ENCODE results near the gene DAGLA. TPM values are rescaled to one million over a fixed set of nuclear protein-coding genes. Genes with fewer than 3 reads are reported as not detected.

The DAGLA gene
- total RNA-seq, 2 donors from 2014 or later: 0.19 TPM; not detected in 1

- Mint-ChIP-seq H3K27ac (no peak overlapping the region), H3K9me3 (no peaks in the 10 kb centered on the region), H3K36me3 (no peaks in the 10 kb centered on the region)
- peak in 1 of 2 donors; percentile 7 for ATAC-seq
- no peak for DNase-seq (ENCODE audit: low spot score in 2 of 2)
Measured at GRCh38 chr11:61684870-61685616, 4.9 kb downstream of the DAGLA start.

DNA sequence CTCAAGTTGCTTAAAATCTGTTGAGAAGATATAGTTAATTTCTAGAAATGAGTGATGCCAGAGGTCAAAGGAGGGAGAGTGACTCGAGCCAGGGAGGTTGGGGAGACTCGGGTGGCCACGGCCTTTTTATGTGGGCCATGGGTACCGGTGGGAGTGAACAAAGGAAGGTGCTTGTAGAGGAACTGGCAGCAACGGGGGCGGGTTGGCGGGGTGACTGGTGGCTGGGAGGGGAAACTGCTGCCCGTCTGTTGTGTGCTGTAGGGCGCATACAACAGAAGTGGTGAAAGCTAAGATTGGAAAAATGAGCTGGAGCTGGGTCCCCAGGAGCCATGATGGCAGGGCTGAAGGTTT lies 5.4 kb downstream of the DAGLA start:
- DNase-seq (ENCODE audit: low spot score in 2 of 2) (peak in 1 of 2 donors; percentile 62), ATAC-seq (peak; percentile 34 to 68)
- H3K27ac Mint-ChIP-seq: no peak overlapping the region
- H3K36me3 Mint-ChIP-seq: no peaks in the 10 kb centered on the region
- no peaks in the 10 kb centered on the region for H3K9me3 Mint-ChIP-seq

DNA sequence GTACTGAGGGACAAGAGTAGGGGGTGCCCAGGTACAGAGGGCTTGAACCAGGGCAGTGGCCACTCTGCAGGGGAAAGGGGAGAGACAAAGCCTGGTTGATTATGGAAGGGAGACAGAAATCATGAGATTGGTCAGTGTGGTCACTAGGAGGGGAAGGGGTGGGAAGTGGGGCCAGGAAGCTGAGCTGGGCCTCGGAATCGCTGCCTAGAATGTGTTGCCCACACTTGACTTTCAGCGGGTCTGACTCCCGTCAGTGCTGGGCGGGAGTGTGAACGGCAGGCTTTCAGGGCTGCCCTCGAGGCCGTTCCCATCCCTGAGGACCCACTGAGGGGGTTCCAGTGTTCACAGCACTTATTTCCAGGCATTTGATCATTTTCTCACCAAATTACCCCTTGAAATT lies 5.9 kb downstream of the DAGLA start:
- H3K9me3 Mint-ChIP-seq: no peaks in the 10 kb centered on the region
- ATAC-seq (no peak), DNase-seq (ENCODE audit: low spot score in 2 of 2) (no peak)
- H3K36me3 Mint-ChIP-seq: no peaks in the 10 kb centered on the region
- no peak overlapping the region for H3K27ac Mint-ChIP-seq

DNA sequence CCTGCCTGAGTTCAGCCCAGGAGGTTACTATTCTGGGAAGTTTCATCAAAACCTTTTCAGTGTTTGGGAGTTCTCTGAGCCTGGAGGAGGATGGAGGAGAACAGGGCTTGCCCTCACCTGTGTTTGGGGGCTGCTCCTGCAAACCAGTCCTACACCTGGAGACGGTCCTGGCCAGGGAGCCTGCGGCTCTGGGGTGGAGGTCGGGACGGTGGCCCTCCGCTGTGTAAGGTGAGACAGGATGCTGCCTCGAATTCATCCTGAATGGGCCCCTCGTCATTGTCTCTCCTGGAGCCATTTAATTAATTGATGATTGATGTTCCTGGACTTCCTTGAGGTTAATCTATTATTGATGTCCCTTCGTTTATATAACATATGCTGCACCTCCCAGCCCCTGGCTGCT lies 6.3 kb downstream of the DAGLA start:
- no peaks in the 10 kb centered on the region for H3K36me3 Mint-ChIP-seq
- DNase-seq (ENCODE audit: low spot score in 2 of 2): no peak

DNA sequence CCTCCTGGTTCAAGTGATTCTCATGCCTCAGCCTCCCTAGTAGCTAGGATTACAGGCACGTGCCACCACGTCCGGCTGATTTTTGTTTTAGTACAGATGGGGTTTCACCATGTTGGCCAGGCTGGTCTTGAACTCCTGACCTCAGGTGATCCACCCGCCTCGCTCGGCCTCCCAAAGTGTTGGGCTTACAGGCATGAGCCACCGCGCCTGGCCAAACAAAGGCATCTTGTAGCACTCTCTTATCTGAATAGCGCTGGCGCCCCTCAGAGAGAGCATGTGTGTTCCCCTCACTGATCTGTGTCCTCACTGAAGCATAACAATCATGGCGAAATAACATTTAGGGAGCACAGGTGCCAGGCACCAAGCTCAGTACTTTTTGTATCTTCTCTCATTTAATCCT lies 7.2 kb downstream of the DAGLA start:
- ATAC-seq (no peak), DNase-seq (ENCODE audit: low spot score in 2 of 2) (no peak)
- no peaks in the 10 kb centered on the region for H3K9me3 Mint-ChIP-seq
- H3K36me3 Mint-ChIP-seq: no peaks in the 10 kb centered on the region
- no peak overlapping the region for H3K27ac Mint-ChIP-seq

More for the DNA sequence above, 6.3 kb downstream of the DAGLA start:
- Mint-ChIP-seq H3K9me3 (no peaks in the 10 kb centered on the region), H3K27ac (no peak overlapping the region)
- ATAC-seq: no peak

GRCh38 chr11:61688365-61689163 lies 8.4 kb downstream of the DAGLA start:
- H3K9me3 Mint-ChIP-seq: no peaks in the 10 kb centered on the region
- DNase-seq (ENCODE audit: low spot score in 2 of 2) (no peak), ATAC-seq (no peak)
- no peak overlapping the region for H3K27ac Mint-ChIP-seq
- no peaks in the 10 kb centered on the region for H3K36me3 Mint-ChIP-seq

DNA sequence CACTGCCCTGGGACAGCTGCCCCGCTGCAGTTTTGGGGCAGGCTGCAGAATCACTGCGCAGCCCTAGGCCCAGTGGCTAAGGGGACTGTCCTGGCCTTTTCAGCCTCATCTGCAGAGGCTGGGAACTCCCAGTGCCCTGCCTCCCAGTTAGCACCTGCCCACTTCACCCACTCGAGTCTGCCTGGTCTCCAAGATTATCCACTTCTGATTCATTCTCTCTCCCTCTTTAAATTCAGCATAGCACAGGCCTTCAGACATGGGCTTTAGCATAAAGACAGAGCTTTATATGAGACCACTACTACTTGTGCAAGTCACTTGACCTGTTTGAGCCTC lies 8.9 kb downstream of the DAGLA start:
- ATAC-seq (no peak), DNase-seq (ENCODE audit: low spot score in 2 of 2) (no peak)
- no peaks in the 10 kb centered on the region for H3K36me3 Mint-ChIP-seq
- no peaks in the 10 kb centered on the region for H3K9me3 Mint-ChIP-seq
- no peak overlapping the region for H3K27ac Mint-ChIP-seq

DNA sequence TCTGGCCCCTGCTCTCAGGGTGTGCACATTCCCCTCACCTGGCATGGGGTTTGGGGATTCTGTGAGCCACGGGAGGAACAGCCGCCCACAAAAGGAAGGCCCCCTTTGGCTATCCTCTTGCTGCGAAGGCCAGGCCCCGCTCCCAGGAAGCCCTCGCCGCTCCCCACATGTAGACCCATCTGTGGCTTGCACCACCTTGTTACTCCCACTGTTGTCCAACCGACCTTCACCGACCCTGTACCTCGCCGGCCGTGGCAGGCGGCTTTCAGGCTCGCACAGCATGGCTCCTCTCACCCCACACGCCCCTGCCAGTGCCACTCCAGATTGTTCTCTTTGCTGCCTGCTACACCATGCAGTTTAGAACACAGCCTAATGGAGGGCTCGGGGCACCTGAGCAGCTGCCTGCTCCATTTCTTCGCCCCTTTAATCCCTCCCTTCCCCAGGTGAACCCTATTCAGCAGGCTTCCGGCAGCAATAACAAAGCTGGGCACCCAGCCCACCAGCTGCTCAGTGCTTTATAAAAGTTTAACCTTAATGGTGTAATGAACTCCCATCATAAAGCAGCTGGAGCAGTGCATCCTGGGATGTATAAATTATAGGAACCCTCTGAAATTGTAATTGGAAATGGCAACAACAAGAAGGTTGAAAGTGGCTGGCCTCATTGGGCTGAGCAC lies 10.7 kb downstream of the DAGLA start:
- no peaks in the 10 kb centered on the region for H3K36me3 Mint-ChIP-seq
- no peak overlapping the region for H3K27ac Mint-ChIP-seq
- ATAC-seq (no peak), DNase-seq (ENCODE audit: low spot score in 2 of 2) (no peak)
- H3K9me3 Mint-ChIP-seq: no peaks in the 10 kb centered on the region

- no peak for ATAC-seq
- Mint-ChIP-seq H3K36me3 (no peaks in the 10 kb centered on the region), H3K27ac (no peak overlapping the region)
Measured at GRCh38 chr11:61691380-61692156, 11.4 kb downstream of the DAGLA start.

GRCh38 chr11:61693922-61694601 lies 13.9 kb downstream of the DAGLA start:
- Mint-ChIP-seq H3K36me3 (no peaks in the 10 kb centered on the region), H3K27ac (no peak overlapping the region), H3K9me3 (no peaks in the 10 kb centered on the region)
- no peak for ATAC-seq
- no peak for DNase-seq (ENCODE audit: low spot score in 2 of 2)

More at GRCh38 chr11:61691380-61692156, 11.4 kb downstream of the DAGLA start:
- no peak for DNase-seq (ENCODE audit: low spot score in 2 of 2)
- H3K9me3 Mint-ChIP-seq: no peaks in the 10 kb centered on the region

- Mint-ChIP-seq H3K27ac (no peak overlapping the region), H3K36me3 (no peaks in the 10 kb centered on the region)
- ATAC-seq: no peak
Measured at GRCh38 chr11:61694602-61694939, 14.4 kb downstream of the DAGLA start.

GRCh38 chr11:61694946-61695706 lies 14.9 kb downstream of the DAGLA start:
- H3K27ac Mint-ChIP-seq: peak overlapping the region; percentile 90 to 93

More at GRCh38 chr11:61694602-61694939, 14.4 kb downstream of the DAGLA start:
- H3K9me3 Mint-ChIP-seq: no peaks in the 10 kb centered on the region
- no peak for DNase-seq (ENCODE audit: low spot score in 2 of 2)

GRCh38 chr11:61695917-61696316 lies 15.7 kb downstream of the DAGLA start:
- Mint-ChIP-seq H3K9me3 (no peaks in the 10 kb centered on the region), H3K36me3 (no peaks in the 10 kb centered on the region), H3K27ac (peak overlapping the region; percentile 90 to 93)

More at GRCh38 chr11:61694946-61695706, 14.9 kb downstream of the DAGLA start:
- ATAC-seq (no peak), DNase-seq (ENCODE audit: low spot score in 2 of 2) (no peak)
- Mint-ChIP-seq H3K36me3 (no peaks in the 10 kb centered on the region), H3K9me3 (no peaks in the 10 kb centered on the region)

DNA sequence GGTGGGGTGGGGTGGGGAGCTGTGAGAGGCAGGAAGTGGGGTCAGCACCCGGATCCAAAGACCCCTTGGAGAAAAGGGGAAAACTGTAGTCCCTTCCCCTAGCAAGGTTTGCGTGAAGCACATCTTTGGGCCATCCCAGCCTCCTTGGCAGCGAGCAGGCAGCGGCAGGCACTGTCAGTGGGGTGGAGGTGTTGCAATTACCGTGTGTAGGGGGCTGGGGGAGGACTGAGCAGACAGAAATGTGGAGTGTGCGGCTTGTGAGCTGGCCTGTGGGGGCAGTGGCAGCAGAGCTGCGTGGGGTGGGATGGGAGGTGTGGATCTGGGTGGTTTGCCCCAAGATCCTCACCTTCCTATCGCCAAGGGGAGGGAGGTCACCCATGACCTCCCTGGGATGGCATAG lies 16.4 kb downstream of the DAGLA start:
- no peaks in the 10 kb centered on the region for H3K36me3 Mint-ChIP-seq
- H3K9me3 Mint-ChIP-seq: no peaks in the 10 kb centered on the region
- ATAC-seq (no peak), DNase-seq (ENCODE audit: low spot score in 2 of 2) (no peak)
- H3K27ac Mint-ChIP-seq: no peak overlapping the region

More at GRCh38 chr11:61695917-61696316, 15.7 kb downstream of the DAGLA start:
- peak; percentile 88 to 91 for DNase-seq (ENCODE audit: low spot score in 2 of 2)
- ATAC-seq: peak; percentile 97 to 100

GRCh38 chr11:61697078-61697502 lies 16.9 kb downstream of the DAGLA start:
- Mint-ChIP-seq H3K36me3 (no peaks in the 10 kb centered on the region), H3K27ac (no peak overlapping the region)
- DNase-seq (ENCODE audit: low spot score in 2 of 2): no peak

DNA sequence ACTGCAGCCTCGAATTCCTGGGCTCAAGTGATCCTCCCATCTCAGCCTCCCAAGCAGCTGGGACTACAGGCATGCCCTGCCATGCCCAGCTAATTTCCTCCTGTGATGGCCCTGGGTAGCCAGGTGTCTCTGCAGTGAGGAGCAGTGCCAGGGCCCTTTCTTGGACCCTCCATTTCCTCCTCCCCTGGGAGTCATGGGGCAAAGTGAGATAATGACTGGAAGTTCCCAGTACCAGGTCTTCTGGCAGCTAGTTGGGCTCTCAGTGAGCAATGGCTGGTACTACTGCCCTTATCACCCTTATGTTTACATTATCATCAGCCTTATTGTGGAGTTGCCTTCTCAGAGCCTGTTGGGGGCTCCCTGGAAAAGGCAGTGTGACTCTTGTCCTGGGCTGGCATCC lies 17.6 kb downstream of the DAGLA start:
- Mint-ChIP-seq H3K9me3 (no peaks in the 10 kb centered on the region), H3K27ac (no peak overlapping the region), H3K36me3 (no peaks in the 10 kb centered on the region)
- ATAC-seq (no peak), DNase-seq (ENCODE audit: low spot score in 2 of 2) (no peak)

More at GRCh38 chr11:61697078-61697502, 16.9 kb downstream of the DAGLA start:
- no peak for ATAC-seq
- H3K9me3 Mint-ChIP-seq: no peaks in the 10 kb centered on the region

All from activated naive CD4-positive, alpha-beta T cell treated with anti-CD3 and anti-CD28 coated beads, Interleukin-2, amount 50 U/mL, for 72 hours (primary cell).